ENCODE data around the gene UBTD2. TPM values are rescaled to one million over a fixed set of nuclear protein-coding genes. Genes with fewer than 3 reads are reported as not detected.

UBTD2 gene
- total RNA-seq, 1 experiment from 2014 or later: 18.3 TPM

- TF ChIP-seq, protein P1, sequence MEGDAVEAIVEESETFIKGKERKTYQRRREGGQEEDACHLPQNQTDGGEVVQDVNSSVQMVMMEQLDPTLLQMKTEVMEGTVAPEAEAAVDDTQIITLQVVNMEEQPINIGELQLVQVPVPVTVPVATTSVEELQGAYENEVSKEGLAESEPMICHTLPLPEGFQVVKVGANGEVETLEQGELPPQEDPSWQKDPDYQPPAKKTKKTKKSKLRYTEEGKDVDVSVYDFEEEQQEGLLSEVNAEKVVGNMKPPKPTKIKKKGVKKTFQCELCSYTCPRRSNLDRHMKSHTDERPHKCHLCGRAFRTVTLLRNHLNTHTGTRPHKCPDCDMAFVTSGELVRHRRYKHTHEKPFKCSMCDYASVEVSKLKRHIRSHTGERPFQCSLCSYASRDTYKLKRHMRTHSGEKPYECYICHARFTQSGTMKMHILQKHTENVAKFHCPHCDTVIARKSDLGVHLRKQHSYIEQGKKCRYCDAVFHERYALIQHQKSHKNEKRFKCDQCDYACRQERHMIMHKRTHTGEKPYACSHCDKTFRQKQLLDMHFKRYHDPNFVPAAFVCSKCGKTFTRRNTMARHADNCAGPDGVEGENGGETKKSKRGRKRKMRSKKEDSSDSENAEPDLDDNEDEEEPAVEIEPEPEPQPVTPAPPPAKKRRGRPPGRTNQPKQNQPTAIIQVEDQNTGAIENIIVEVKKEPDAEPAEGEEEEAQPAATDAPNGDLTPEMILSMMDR (conservative IDR thresholded peaks at IDR 0.05; ENCODE audit: low read depth, low read length): no peak
- no peak for TF ChIP-seq EZH2 (IDR thresholded peaks at IDR 0.05; ENCODE audit: borderline replicate concordance, low read depth, low read length, poor library complexity, severe bottlenecking)
- POLR2A ChIA-PET (ENCODE audit: low non-redundant PET): no interaction called here
- Histone ChIP-seq H3K9me3 (ENCODE audit: low read depth, low read length, poor library complexity, severe bottlenecking) (no peaks in the 10 kb centered on the region), H3K36me3 (ENCODE audit: insufficient read depth, low read length, poor library complexity, severe bottlenecking) (no peaks in the 10 kb centered on the region), H3K27me3 (replicated peaks; ENCODE audit: insufficient read depth, low read depth, low read length, poor library complexity) (no peaks in the 10 kb centered on the region), H3K4me1 (ENCODE audit: insufficient read depth, low read length, poor library complexity, severe bottlenecking) (no peaks in the 10 kb centered on the region), H3K4me3 (ENCODE audit: low read depth, low read length, poor library complexity, severe bottlenecking) (no peak overlapping the region), H3K27ac (ENCODE audit: low read depth, low read length, poor library complexity, severe bottlenecking) (no peak overlapping the region)
- CTCF ChIA-PET: no interaction called here
- BruUV-seq (replicated peaks): no TSS peak
- intact Hi-C loops (cut with micrococcal nuclease; ENCODE audit: unreplicated experiment): no loop called here
- DNase-seq (ENCODE audit: low spot score): no peak
Measured at GRCh38 chr5:172165465-172165864, 118.1 kb downstream of the UBTD2 start.

GRCh38 chr5:172164769-172165212 is 118.8 kb downstream of the UBTD2 start:
- Histone ChIP-seq H3K36me3 (ENCODE audit: insufficient read depth, low read length, poor library complexity, severe bottlenecking) (no peaks in the 10 kb centered on the region), H3K27me3 (replicated peaks; ENCODE audit: insufficient read depth, low read depth, low read length, poor library complexity) (no peaks in the 10 kb centered on the region), H3K9me3 (ENCODE audit: low read depth, low read length, poor library complexity, severe bottlenecking) (no peaks in the 10 kb centered on the region), H3K4me1 (ENCODE audit: insufficient read depth, low read length, poor library complexity, severe bottlenecking) (no peaks in the 10 kb centered on the region), H3K4me3 (ENCODE audit: low read depth, low read length, poor library complexity, severe bottlenecking) (no peak overlapping the region), H3K27ac (ENCODE audit: low read depth, low read length, poor library complexity, severe bottlenecking) (no peak overlapping the region)
- ChIA-PET CTCF (no interaction called here), POLR2A (ENCODE audit: low non-redundant PET) (no interaction called here)
- no peak for DNase-seq (ENCODE audit: low spot score)
- BruUV-seq (replicated peaks): no TSS peak
- TF ChIP-seq EZH2 (IDR thresholded peaks at IDR 0.05; ENCODE audit: borderline replicate concordance, low read depth, low read length, poor library complexity, severe bottlenecking): no peak
- intact Hi-C loops (cut with micrococcal nuclease; ENCODE audit: unreplicated experiment): no loop called here

- intact Hi-C loops (cut with micrococcal nuclease; ENCODE audit: unreplicated experiment): no loop called here
- DNase-seq (ENCODE audit: low spot score): no peak
- Histone ChIP-seq H3K27ac (ENCODE audit: low read depth, low read length, poor library complexity, severe bottlenecking) (no peak overlapping the region), H3K36me3 (ENCODE audit: insufficient read depth, low read length, poor library complexity, severe bottlenecking) (no peaks in the 10 kb centered on the region), H3K9me3 (ENCODE audit: low read depth, low read length, poor library complexity, severe bottlenecking) (no peaks in the 10 kb centered on the region), H3K4me1 (ENCODE audit: insufficient read depth, low read length, poor library complexity, severe bottlenecking) (no peaks in the 10 kb centered on the region), H3K27me3 (replicated peaks; ENCODE audit: insufficient read depth, low read depth, low read length, poor library complexity) (no peaks in the 10 kb centered on the region), H3K4me3 (ENCODE audit: low read depth, low read length, poor library complexity, severe bottlenecking) (no peak overlapping the region)
- no TSS peak for BruUV-seq (replicated peaks)
- TF ChIP-seq, protein P1 (conservative IDR thresholded peaks at IDR 0.05; ENCODE audit: low read depth, low read length): no peak
- TF ChIP-seq EZH2 (IDR thresholded peaks at IDR 0.05; ENCODE audit: borderline replicate concordance, low read depth, low read length, poor library complexity, severe bottlenecking): no peak
- POLR2A ChIA-PET (ENCODE audit: low non-redundant PET): no interaction called here
- CTCF ChIA-PET: no interaction called here
Measured at GRCh38 chr5:172163346-172163745, 120.2 kb downstream of the UBTD2 start.

DNA sequence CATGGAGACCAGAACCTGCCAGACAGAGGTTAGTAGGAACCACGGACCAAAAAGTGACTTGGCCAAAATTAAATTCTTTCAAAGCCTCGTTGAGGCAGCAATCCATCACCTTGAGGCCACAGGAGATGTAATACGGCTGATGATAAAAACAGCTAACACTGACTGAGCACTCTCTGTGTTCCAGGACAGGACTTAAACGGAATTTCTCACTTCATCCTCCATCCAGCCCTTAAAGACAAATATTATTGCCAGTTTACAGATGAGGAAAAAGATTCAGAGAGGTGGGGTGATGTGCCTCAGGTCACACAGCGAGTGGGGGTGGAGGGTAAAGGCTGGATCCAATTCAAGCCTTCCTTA is 120.6 kb downstream of the UBTD2 start:
- ChIA-PET CTCF (no interaction called here), POLR2A (ENCODE audit: low non-redundant PET) (no interaction called here)
- intact Hi-C loops (cut with micrococcal nuclease; ENCODE audit: unreplicated experiment): no loop called here
- H3K4me1 ChIP-seq (ENCODE audit: insufficient read depth, low read length, poor library complexity, severe bottlenecking): no peaks in the 10 kb centered on the region
- no peak overlapping the region for H3K27ac ChIP-seq (ENCODE audit: low read depth, low read length, poor library complexity, severe bottlenecking)
- TF ChIP-seq, protein P1 (conservative IDR thresholded peaks at IDR 0.05; ENCODE audit: low read depth, low read length): no peak
- TF ChIP-seq EZH2 (IDR thresholded peaks at IDR 0.05; ENCODE audit: borderline replicate concordance, low read depth, low read length, poor library complexity, severe bottlenecking): no peak
- no TSS peak for BruUV-seq (replicated peaks)
- H3K27me3 ChIP-seq (replicated peaks; ENCODE audit: insufficient read depth, low read depth, low read length, poor library complexity): no peaks in the 10 kb centered on the region
- H3K9me3 ChIP-seq (ENCODE audit: low read depth, low read length, poor library complexity, severe bottlenecking): no peaks in the 10 kb centered on the region
- H3K4me3 ChIP-seq (ENCODE audit: low read depth, low read length, poor library complexity, severe bottlenecking): no peak overlapping the region
- no peak for DNase-seq (ENCODE audit: low spot score)
- no peaks in the 10 kb centered on the region for H3K36me3 ChIP-seq (ENCODE audit: insufficient read depth, low read length, poor library complexity, severe bottlenecking)

Data from A673 (cell line).